GM18867 (cell line): ENCODE data around the gene ADPRHL1.

ENCODE experiments used
- ATAC-seq: cut with Tn5 transposase; IDR thresholded peaks from one replicate; pipeline ENCODE4 v1.9.1; 2021; ENCODE audit warnings: mild to moderate bottlenecking, moderate library complexity; ENCODE audit not compliant: unreplicated experiment

Gene ADPRHL1

DNA sequence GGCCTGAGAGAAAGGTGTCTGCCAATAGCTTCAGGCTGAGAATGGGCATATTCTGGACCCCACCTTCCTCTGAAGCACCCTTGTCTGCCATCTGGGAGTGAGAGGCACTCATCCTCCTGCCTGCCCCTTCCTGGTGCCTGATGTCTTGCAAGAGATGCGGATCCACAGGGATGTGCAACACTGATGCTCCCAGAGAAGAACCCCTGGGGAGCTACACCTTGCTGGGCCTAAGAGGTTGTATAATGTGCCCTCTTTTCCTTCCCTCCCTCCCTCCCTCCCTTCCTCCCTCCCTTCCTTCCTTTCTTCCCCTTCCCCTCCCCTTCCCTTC lies 34.6 kb downstream of the ADPRHL1 start:
- ATAC-seq, result no peak

DNA sequence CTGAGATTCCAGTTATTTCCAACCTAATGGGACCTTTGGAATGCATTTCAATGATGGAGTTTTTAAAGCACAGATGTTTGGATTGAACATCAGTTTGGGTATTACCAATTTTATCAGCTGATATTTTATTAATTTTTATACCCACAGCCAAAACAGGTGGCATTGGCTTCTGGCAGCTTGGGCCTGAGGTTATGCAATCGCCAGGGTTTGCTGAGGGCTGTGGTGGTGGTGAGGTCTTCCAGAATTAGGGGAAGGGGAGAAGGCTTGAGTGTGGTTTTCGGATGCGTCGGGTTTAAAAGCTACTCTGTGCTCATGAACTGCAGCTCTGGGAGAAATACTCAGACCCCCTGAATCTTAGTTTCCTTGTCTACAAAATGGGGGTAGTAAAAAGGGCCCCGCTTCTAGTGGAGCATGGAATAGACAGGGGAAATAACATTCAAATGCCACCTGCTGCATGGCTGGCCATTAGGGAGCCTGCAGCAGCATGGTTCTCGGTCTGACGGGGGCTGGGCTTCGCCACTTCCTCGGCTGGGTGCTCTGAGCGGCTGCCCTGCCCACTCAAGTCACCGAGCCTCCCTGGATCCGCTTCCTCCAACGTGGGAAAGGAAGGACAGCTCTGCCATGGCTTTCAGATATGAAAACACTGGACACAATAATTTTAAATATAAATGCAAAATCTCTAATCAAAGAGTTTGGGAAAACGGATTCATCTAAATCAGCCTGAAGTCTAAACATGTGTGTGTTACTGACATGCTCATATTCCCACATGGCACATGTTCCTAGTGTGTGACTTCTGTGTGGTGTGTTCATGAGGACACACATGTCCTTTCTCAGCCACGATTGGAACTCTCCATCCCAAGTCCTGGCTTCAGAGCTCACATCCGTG lies 35.2 kb downstream of the ADPRHL1 start:
- no peak for ATAC-seq

DNA sequence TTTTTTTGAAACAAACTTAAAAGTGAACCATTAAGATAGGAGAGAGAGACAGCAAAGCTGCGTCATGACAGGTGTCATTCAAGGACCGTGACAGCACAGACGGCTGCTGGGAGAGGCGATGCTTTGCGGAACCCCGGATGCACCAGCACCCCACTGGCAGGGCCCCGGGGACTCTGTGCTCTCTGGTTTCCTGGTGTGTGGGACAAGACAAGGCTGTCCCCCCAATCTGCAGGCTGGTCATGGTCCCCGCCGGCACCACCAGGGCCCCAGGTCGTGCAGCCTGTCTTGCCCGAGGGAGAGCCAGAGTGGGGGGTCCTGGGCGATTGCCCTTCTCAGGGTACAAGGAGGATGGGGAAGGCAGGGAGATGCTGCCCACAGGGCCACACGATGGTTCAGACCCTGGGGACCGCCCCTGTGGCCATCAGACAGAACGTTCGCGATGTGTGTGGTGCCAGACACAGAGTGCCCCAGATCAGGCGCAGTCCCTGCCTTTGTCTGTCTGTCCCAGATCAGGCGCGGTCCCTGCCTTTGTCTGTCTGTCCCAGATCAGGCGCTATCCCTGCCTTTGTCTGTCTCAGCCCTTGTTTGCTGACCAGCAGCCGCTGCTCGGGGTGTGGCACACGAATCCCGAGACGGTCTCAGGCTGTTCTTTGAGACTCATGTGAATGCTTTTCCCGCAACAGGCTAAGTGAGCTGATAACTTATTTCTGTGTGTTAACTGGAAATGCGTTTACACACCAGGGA lies 36.1 kb downstream of the ADPRHL1 start:
- no peak for ATAC-seq

DNA sequence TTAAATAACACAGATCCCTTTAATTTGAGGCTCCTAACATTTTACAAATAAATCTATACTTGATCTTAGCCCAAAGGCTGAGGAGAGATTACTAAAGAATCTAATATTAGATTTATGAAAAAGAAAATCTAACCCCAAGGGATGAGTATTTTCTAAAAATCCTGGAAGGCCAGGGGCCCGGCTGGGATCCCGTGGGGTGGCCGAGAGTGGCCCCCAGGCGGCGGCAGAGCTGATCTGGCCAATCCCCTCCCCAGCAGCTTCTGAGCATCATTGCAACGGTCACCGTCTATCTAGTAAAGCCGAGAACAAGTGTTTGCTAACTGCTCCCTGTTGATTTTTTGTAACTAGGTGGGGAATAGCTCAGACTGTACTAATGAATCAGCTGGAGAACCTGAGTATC lies 37.5 kb downstream of the ADPRHL1 start:
- no peak for ATAC-seq

DNA sequence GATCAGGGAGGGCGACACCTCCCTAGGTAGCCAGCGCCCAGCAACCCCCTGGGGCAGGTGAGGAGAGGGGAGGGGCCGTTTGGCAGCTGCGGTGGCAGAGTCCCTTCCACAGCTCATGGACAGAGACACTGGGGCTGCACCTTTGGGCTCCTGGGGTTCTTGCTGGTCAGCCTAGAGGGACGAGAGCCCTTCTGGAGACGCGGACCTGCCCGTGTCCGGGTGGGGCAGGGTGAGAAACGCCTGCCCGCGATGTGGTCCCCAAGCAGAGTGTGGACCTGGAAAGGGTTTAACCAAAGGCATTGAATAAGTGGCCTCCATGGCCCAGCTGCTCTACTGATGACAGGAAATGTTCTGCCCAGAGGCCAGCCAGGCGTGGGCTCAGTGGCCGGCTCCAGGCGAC lies 38.3 kb downstream of the ADPRHL1 start:
- no peak for ATAC-seq

DNA sequence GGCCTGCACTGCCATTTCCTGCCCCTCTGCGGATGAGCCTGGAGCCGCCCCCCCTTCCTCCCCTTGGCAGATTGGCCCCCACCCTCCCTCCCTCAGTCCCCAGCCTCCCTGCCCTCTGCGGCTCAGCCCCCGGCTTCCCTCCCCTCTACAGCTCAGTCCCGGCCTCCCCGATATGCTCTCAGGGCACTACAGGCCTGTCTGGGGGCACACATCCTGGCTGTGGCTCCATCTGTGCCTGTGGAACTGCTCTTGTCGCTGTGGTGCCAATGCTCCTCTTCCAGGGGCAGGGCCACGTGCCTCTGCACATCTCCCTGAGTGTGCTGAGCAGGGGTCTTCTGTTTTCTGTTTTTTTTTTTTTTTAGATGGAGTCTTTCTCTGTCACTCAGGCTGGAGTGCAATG lies 39.0 kb downstream of the ADPRHL1 start:
- no peak for ATAC-seq

DNA sequence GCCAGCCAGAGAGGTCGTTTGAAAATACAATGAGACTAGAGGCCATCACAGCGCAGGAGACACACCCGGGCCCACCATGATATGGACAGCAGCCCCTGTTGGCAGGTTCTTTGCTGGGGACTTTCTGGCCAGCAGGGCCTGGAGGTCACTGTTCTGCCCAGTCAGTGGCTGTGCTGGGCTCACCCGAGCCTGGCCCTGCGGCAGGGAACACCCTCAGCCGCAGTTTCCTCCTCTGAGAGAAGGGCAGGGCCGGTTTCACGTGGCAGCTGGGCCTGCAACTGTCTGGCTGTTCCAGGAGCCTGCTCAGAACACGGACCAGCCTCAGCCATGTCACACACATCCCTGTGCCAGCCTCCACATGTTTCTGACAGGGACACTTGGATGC lies 39.4 kb downstream of the ADPRHL1 start:
- ATAC-seq, result no peak

DNA sequence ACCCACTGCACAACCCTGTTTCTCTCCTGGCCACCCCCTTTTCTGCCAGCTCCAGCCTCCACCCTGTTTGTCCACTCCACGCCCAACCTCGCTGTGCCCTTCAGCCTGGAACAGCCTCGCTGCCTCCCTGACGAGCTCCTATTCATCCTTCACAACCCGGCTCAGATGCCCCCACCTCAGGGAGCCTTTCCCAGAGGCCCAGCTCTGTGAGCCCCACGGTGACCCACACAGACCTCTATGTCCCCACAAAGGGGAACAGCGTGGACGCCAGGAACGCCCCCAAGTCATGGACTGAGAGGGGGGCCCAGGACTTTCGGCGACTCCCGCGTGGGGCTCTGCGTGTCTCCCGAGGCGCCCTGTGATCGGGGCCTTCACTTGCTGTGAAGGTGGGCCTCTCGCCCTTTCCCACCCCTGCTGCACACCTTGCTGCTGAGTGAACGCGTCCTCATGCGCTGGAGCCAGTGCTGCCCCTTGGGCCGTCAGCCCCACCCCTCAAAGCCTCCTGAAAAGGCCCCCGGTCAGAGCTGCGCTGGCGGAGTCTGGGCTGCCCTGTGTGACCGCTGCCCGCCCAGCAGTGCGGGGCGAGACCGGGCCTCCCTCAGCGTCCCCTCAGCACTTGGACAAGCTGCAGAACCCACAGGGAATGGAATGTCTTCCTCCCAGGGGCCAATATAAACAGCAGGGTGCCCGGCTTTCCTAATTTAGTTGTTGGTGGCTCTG lies 40.0 kb downstream of the ADPRHL1 start:
- no peak for ATAC-seq

DNA sequence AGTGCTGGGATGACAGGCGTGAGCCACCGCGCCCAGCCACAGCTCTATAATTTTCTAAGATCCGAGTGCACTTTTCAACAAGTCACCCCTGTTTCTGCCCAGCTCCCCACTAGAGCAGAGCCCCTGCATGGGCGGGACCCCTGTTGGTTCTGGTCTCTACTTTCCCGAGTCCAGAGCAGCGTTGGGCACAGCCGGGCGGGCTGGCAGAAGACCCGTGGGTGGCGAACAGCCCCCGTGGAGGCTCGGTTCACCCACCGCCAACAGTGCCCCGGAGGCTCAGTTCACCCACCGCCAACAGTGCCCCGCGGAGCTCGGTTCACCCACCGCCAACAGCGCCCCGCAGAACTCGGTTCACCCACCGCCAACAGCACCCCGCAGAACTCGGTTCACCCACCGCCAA lies 40.8 kb downstream of the ADPRHL1 start:
- ATAC-seq, result no peak

DNA sequence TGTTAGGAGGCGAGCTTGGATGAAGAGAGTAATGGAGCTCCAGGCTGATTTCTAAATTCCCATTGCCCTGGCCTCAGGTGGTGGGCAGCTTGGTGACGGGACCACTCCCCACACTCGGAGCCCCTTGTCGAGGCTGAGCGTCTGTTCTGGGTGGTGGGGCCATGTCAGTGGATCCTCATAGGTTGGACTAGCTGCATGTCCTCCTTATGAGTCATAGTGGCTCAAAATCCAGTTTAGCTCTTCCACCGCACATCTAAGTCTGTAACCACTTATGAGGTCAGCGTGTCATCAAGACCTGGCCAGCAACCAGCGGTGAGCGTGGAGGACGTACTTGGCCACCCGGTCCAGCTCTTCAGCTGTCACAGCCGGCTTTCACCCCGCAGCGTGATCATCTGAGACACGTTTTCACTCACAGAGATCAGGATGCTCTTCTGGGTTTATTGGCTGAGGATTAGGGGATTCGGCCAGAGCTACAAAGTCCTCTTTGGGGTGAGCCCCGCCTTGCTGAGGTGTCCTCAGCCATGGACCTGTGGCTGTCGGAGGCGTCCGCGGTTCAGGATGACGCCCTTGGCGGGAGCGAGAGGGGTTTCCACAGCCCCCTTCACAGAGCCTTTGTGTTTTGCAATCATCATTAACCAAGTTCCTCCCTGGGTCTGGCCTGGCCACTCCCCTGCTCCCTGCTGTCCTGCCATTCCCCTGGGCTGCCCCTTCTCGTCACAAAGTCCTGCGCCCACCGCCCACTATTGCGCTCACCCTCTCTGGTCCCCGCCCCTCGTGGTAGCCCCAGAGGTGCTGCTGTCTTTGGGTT lies 41.9 kb downstream of the ADPRHL1 start:
- ATAC-seq, result no peak

DNA sequence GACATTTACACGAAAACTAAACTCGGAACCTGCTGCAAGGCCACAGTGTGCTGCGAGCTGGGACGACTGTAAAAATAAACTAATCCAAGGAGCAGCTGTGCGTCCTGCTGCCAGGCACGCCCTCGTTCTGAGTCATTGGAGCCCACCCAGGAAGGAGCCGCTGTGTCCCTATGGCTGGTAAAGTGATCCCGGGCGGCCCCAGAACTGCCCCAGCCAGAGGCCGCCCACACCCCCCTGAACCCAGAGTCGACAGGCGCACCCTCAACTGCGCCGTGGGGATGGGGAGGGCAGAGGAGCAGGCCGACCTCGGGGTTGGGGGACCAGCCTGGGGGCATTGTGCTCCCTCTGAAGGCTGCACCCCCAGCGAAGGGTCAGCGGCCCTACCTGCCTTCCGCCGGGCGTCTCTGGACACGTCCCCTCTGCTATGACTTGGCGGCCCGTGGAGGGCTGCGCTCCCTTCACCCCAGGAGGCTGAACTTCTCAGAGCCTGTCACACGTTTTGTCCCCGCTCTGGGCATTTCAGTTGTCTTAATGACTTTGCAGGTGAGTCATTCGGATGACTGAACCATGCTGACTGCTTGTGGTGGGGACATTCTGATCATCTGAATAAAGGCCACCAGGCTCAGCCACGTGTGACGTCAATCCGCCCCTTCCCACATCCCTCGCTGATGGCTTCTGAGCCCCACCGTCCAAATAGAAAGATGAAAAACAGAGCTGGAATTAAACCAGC lies 42.7 kb downstream of the ADPRHL1 start:
- no peak for ATAC-seq

DNA sequence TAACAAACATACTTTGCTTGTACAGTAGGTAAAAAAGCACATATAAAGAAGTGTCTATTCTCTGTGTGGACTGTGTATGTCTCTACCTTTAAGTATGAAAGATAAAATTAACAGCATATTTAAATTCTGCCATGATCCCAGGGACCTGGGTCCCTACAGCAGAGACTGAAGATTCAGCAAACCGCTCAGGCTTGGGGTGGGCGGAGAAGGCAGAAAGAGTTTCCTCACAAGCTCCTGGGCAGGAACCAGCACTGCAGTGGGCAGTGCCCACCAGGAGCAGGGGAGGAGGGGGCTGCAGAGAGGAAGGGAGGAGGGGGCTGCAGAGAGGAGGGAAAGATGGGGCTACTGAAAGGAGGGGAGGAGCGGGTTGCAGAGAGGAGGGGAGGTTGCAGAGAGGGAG lies 44.7 kb downstream of the ADPRHL1 start:
- ATAC-seq, result no peak

DNA sequence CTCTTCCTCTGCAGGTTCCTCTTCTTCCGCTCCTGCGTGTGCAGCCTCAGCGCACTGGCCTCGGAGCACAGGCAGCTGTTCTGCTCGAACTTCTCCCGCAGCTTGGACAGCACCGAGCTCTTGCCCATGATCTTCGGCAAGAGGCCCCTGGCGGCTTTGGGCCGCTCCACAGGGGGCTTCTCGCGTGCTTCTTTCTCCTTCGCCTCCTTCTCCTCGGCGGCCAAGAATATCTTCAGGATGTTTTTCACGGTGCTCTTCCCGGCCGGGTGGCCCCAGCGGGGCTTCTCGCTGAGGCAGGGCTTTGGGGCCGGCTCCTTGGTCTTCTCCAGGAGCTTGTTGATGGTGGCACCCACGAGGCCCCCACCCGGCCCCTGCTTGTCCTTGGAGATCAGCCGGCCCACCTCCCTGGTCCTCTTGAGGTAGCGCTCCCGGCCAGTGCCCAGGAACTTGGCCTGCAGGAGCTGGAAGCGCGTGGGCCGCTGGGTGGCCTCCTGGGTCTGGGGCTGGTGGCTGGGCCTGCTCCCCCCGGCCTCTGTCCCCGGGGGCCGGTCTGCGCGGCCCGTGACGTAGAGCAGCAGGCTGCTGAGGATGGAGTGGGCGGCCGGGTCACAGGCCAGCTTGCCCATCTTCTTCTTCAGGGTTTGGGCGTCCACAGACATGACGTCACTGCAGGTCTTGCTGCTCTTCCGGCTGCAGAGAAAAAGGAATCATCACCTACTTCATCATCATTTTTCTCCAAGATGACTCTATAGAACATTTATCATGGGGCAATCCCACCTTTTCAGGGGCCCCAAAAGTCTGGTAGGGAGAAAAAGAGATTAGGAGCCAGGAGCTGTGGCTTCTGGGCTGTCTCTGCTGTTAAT lies 45.5 kb downstream of the ADPRHL1 start:
- no peak for ATAC-seq

DNA sequence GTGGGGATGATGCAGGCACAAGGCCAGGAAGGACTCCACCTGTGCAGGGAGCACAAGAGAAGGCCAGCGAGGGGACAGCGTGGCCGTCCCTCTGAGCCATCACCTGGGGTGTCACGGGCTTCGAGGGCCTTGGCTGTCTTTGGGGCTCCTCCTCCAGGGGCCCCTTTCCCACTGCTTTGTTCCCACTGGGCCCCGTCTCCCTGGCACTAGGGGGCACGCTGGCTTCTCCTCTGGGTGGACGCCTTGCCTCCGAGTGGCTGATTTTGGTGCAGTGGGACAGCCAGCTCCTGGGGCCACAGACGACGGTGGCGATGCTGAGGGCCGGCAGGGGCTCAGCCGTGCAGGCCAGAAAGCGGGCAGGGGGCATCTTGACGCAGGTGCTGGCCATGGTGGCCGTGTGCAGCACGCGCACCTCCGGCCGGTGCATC lies 46.2 kb downstream of the ADPRHL1 start:
- ATAC-seq, result no peak

DNA sequence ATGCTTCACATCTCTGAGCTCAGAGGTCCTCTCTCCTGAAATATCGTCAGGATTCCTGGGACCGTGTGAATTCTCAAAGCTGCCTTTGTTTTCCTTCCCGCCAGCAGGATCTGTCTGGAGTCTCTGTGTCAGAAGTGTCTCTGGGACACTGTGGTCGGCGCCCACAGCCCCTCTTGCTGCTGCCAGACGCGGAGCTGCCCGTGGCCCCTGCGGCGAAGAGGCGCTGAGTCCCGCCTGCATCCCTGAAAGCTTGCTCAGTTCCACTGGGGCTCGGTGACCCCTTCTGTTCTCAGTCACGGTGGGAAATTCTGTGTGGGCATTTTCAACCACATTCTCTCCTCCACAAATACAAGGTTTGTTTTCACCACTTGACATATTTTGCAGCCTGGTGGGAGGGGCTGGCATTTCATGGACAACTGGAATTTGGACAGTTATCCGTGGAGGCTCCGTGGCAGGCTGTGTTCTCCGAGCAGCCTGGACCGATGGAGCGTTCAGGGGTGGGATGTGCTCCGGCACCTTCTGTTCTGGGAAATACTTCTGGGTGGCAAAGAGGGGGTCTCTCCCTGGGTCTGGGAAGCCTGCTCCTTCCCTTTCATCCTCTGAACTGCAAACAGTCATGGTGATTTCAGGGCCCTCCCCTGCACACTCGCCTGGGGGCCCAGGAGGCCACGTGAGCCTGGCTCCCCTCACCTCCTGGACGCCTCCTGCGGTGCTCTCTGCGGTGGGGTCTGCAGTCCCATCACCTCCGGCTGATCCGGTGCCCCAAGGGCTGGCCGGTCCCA lies 46.8 kb downstream of the ADPRHL1 start:
- no peak for ATAC-seq

DNA sequence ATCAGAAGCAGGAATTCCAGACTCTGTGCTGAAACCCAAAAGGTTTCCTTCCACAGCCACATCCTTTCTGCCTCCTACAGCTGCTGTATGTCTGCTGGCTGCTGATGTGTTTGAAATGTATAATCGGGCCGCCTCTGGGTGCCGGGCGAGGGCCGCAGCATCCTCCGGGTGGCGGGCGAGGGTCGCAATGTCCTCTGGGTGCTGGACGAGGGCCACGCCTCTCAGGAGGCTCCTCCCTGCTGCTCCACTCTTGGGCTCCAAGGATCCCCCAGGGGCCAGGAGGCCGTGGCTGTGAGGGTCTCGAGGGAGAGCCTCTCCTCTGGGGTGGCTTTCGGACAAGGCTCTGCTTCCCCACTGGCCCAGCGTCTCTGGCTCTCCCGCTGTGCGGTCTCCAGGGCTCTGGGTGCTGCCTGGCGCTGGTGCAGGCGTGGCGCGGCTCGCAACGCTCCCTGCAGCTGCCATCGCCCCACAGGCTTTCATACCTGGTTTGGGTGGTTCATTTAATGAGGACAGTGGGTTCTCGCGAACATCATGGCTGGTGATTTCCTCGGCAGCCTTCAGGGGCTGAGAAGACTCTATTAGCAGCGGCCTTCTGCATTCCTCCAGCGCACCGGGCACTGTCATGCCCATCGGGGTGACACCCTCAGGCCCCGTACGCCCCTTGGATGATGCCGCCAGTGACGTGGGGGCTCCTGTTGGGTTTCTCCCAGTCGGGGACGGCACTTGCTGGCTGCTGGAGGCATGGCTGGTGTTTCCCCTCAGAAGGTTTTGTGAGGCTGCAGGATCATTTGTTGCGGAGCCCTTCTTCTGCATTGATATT lies 47.6 kb downstream of the ADPRHL1 start:
- no peak for ATAC-seq

DNA sequence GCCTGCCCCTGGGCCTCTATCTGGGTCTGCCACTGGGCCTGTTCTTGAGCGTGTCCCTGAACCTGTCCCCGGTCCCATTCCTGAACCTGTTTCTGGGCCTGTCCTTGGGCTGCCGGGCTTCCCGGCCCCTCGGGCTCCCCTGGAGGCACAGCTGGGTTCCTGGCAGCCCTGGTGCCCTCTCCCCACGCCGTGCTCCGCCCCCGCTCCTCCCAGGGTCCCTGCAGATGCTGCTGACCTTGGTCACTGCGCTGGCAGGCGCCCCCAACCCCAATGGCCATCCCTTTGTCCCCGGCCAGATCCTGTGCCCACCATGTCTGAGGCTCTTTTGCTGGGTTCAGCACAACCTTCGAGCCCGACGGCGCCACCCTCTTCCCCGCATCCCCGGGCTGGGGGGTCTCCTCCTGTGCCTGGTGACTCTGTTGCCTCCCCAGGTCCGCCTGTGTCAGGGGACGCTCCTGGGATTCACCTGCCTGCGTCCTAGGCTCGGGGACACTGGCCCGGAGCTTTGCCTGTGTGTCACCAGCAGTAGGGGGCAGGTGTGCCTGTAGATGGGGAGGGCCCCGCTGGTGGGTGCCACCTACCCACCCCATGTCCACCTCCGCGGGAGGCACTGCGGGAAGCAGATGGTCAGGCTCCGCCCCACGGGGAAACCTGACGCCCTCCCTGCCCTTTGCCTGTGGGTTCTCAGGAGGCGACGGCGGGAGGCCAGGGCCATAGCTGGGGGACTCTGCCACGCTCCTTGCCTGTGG lies 48.4 kb downstream of the ADPRHL1 start:
- ATAC-seq, result no peak
